KMS-11 (cell line): ENCODE measurements around the gene LRIG3.

Experiments used
- H2AFZ ChIP-seq: fragments of 200-600 bp; sonication (generic); 2 replicates; pipeline ENCODE4 v1.6.1; 2016; ENCODE audit warnings: antibody characterized with exemption, mixed run types, low read depth
- H3K27ac ChIP-seq: fragments of 200-600 bp; sonication (generic); 2 replicates; pipeline ENCODE4 v1.6.1; 2016; ENCODE audit warnings: mild to moderate bottlenecking, mixed run types
- H3K27me3 ChIP-seq: fragments of 200-600 bp; sonication (generic); 2 replicates; pipeline ENCODE4 v1.6.1; 2017; ENCODE audit warnings: mild to moderate bottlenecking, low read depth, mixed run types, moderate library complexity; ENCODE audit not compliant: insufficient read depth
- H3K36me3 ChIP-seq: fragments of 200-600 bp; sonication (generic); 2 replicates; pipeline ENCODE4 v1.6.1; 2017; ENCODE audit warnings: mild to moderate bottlenecking, mixed run types; ENCODE audit not compliant: insufficient read depth
- H3K4me1 ChIP-seq: fragments of 200-600 bp; sonication (generic); 2 replicates; pipeline ENCODE4 v1.6.1; 2016; ENCODE audit warnings: mild to moderate bottlenecking, low read depth, mixed run types; ENCODE audit not compliant: poor library complexity, severe bottlenecking
- H3K4me2 ChIP-seq: fragments of 200-600 bp; sonication (generic); 2 replicates; pipeline ENCODE4 v1.7.0; 2016; ENCODE audit warnings: mild to moderate bottlenecking, mixed run types
- H3K4me3 ChIP-seq: fragments of 200-600 bp; sonication (generic); IDR thresholded peaks from 2 replicates; pipeline ENCODE4 v1.6.1; 2017; ENCODE audit warnings: low read depth, low read length, mixed read lengths; ENCODE audit not compliant: insufficient read depth
- H3K79me2 ChIP-seq: fragments of 200-600 bp; sonication (generic); 2 replicates; pipeline ENCODE4 v1.6.1; 2016; ENCODE audit warnings: low read depth, mixed run types; ENCODE audit not compliant: insufficient read depth
- H3K9ac ChIP-seq: fragments of 200-600 bp; sonication (generic); 2 replicates; pipeline ENCODE4 v1.6.1; 2016; ENCODE audit warnings: mild to moderate bottlenecking, mixed run types
- H4K20me1 ChIP-seq: fragments of 200-600 bp; sonication (generic); 2 replicates; pipeline ENCODE4 v1.6.1; 2016; ENCODE audit warnings: mild to moderate bottlenecking, mixed run types; ENCODE audit not compliant: insufficient read depth
- CTCF ChIP-seq: fragments of 200-600 bp; sonication (generic); conservative IDR thresholded peaks from 2 replicates; pipeline ENCODE4 v1.6.1; 2017; ENCODE audit warnings: low read depth, mild to moderate bottlenecking, antibody characterized with exemption, low read length, moderate library complexity, mixed read lengths

The LRIG3 gene

GRCh38 chr12:58916921-58917511, 3.3 kb downstream of the LRIG3 start:
- peak overlapping the region; percentile 7 for H3K4me3 ChIP-seq
- no peaks in the 10 kb centered on the region for H3K27me3 ChIP-seq
- peaks cover 10% of the 10 kb centered on the region; the same call in 1 of the 2 replicates for H3K36me3 ChIP-seq
- H3K9ac ChIP-seq: peak overlapping the region; percentile 91
- H3K4me2 ChIP-seq: peak overlapping the region; percentile 58
- H3K27ac ChIP-seq: peak overlapping the region; percentile 88
- no peak overlapping the region for H2AFZ ChIP-seq
- H3K79me2 ChIP-seq: peaks cover 82% of the 10 kb centered on the region
- peaks cover 57% of the 10 kb centered on the region for H3K4me1 ChIP-seq
- H4K20me1 ChIP-seq: no peaks in the 10 kb centered on the region; the same call in 1 of the 2 replicates
- TF ChIP-seq CTCF: no peak

- Histone ChIP-seq H3K27ac (peak overlapping the region; percentile 88), H3K9ac (peak overlapping the region; percentile 91), H3K36me3 (peaks cover 17% of the 10 kb centered on the region; the same call in 1 of the 2 replicates), H3K27me3 (no peaks in the 10 kb centered on the region), H3K4me2 (peak overlapping the region; percentile 58), H3K4me1 (peaks cover 60% of the 10 kb centered on the region), H3K4me3 (no peak overlapping the region), H2AFZ (no peak overlapping the region), H4K20me1 (no peaks in the 10 kb centered on the region; the same call in 1 of the 2 replicates), H3K79me2 (peaks cover 90% of the 10 kb centered on the region)
- no peak for TF ChIP-seq CTCF
These were observed 4.1 kb downstream of the LRIG3 start for GRCh38 chr12:58916161-58916621.

GRCh38 chr12:58915634-58916033, 4.7 kb downstream of the LRIG3 start:
- Histone ChIP-seq H3K27me3 (no peaks in the 10 kb centered on the region), H3K4me2 (peak overlapping the region; percentile 58), H3K36me3 (peaks cover 18% of the 10 kb centered on the region; the same call in 1 of the 2 replicates), H2AFZ (no peak overlapping the region), H4K20me1 (no peaks in the 10 kb centered on the region; the same call in 1 of the 2 replicates), H3K27ac (peak overlapping the region; percentile 88), H3K4me3 (no peak overlapping the region), H3K4me1 (peaks cover 56% of the 10 kb centered on the region), H3K79me2 (peaks cover 96% of the 10 kb centered on the region), H3K9ac (peak overlapping the region; percentile 91)
- TF ChIP-seq CTCF: no peak

GRCh38 chr12:58915037-58915436, 5.3 kb downstream of the LRIG3 start:
- Histone ChIP-seq H2AFZ (no peak overlapping the region), H3K9ac (peak overlapping the region; percentile 91), H3K4me2 (peak overlapping the region; percentile 58), H3K4me3 (no peak overlapping the region), H3K79me2 (peaks cover 100% of the 10 kb centered on the region), H3K4me1 (peaks cover 56% of the 10 kb centered on the region), H3K27ac (peak overlapping the region; percentile 88), H3K36me3 (peaks cover 19% of the 10 kb centered on the region; the same call in 1 of the 2 replicates), H4K20me1 (no peaks in the 10 kb centered on the region; the same call in 1 of the 2 replicates), H3K27me3 (no peaks in the 10 kb centered on the region)
- no peak for TF ChIP-seq CTCF
